ENCODE data around the gene ATP2A1. TPM values are rescaled to one million over a fixed set of nuclear protein-coding genes. Genes with fewer than 3 reads are reported as not detected.

The ATP2A1 gene
- total and polyA plus RNA-seq, 2 of the 8 experiments (the other 6 are each of a cell fraction or from before 2014, with no cell fraction given), result 1.7 to 2.4 TPM

GRCh38 chr16:28924399-28924761 lies 46.1 kb downstream of the ATP2A1 start:
- WGBS, 2 experiments (ENCODE audit: extremely low coverage in 1 of 2, insufficient coverage in 1 of 2, insufficient read length in 1 of 2, insufficient replicate concordance in 2 of 2, low coverage in 1 of 2, low lambda C conversion rate in 2 of 2, missing lambda C conversion rate in 1 of 2), result 3% methylated on average over 14 of the region's 15 CpGs; no CpG with 5 or more reads in 1 of the 2 experiments
- no peak overlapping the region for H2BK120ac ChIP-seq (replicated peaks; ENCODE audit: low read depth, low read length)
- TF ChIP-seq SUZ12 (IDR thresholded peaks at IDR 0.05; ENCODE audit: low read length) (no peak), CEBPB (IDR thresholded peaks at IDR 0.05; ENCODE audit: low read depth, low read length) (no peak), GTF2F1 (IDR thresholded peaks at IDR 0.05; ENCODE audit: borderline replicate concordance, low read depth, low read length) (no peak), KDM4A (IDR thresholded peaks at IDR 0.05; ENCODE audit: low read depth, low read length, severe bottlenecking) (peak; percentile 35), POLR2AphosphoS5 (IDR thresholded peaks at IDR 0.05; ENCODE audit: low read depth, low read length) (peak; percentile 68), SRF (IDR thresholded peaks at IDR 0.05; ENCODE audit: low read depth, low read length) (no peak), CHD1 (IDR thresholded peaks at IDR 0.05; ENCODE audit: low read depth, low read length) (no peak), TAF1 (IDR thresholded peaks at IDR 0.05; ENCODE audit: low read depth, low read length) (peak; percentile 60), FOSL1 (IDR thresholded peaks at IDR 0.05; ENCODE audit: insufficient read depth, low read depth, low read length) (no peak), CTBP2 (IDR thresholded peaks at IDR 0.05; ENCODE audit: borderline replicate concordance, insufficient read depth, insufficient read length, low read length) (no peak), PHF8 (conservative IDR thresholded peaks at IDR 0.05; ENCODE audit: low read depth, low read length) (no peak; the same call in 1 of the 2 replicates), BCL11A (IDR thresholded peaks at IDR 0.05; ENCODE audit: low read depth in 2 of 2, low read length in 2 of 2) (no peak), SIN3A (conservative IDR thresholded peaks at IDR 0.05 in 1 of 2, IDR thresholded peaks at IDR 0.05 in 1 of 2; ENCODE audit: low read depth in 1 of 2, low read length in 2 of 2) (no peak; a peak in 1 of 4 replicates)

More at GRCh38 chr16:28924399-28924761, 46.1 kb downstream of the ATP2A1 start:
- Histone ChIP-seq H2BK12ac (ENCODE audit: low read depth, low read length) (no peak overlapping the region; the same call in 1 of the 2 replicates), H4K8ac (ENCODE audit: extremely low read depth, insufficient read depth, low read length) (peak overlapping the region; percentile 19; the same call in 1 of the 2 replicates), H3K27me3 (replicated peaks in 1 of 4; ENCODE audit: control insufficient read depth in 3 of 4, extremely low read depth in 1 of 4, insufficient read depth in 3 of 4, low read length in 3 of 4) (no peaks in the 10 kb centered on the region), H4K20me1 (replicated peaks in 1 of 2; ENCODE audit: control insufficient read depth in 1 of 2, insufficient read depth in 2 of 2, low read length in 2 of 2) (no peaks in the 10 kb centered on the region), H3K36me3 (ENCODE audit: control insufficient read depth in 2 of 4, insufficient read depth in 4 of 4, low read length in 3 of 4) (peaks cover 0 to 3% (median 0%) of the 10 kb centered on the region in 4 experiments; a peak in 3 of 8 replicates), H3K27ac (ENCODE audit: low read depth, low read length) (peak overlapping the region; percentile 50; the same call in 1 of the 2 replicates), H3K18ac (ENCODE audit: extremely low read depth, low read length) (peak overlapping the region; percentile 15), H2AFZ (ENCODE audit: low read length) (peak overlapping the region; percentile 71), H3K4ac (replicated peaks; ENCODE audit: insufficient read length, low read depth, low read length) (peak overlapping the region; percentile 59), H3K4me2 (ENCODE audit: insufficient read depth in 1 of 2, low read depth in 2 of 2, low read length in 2 of 2) (peak overlapping the region; percentile 80 to 96), H3K9ac (replicated peaks in 1 of 4; ENCODE audit: extremely low read depth in 1 of 4, low read depth in 3 of 4, low read length in 3 of 4) (peak overlapping the region in 3 of 4 experiments; percentile 32 to 49 (median 49); a peak in 5 of 7 replicates), H3K23me2 (ENCODE audit: low read depth, low read length) (peaks cover 13% of the 10 kb centered on the region), H3K4me3 (ENCODE audit: extremely low read depth in 1 of 4, insufficient read depth in 2 of 4, low read depth in 3 of 4, low read length in 4 of 4) (peak overlapping the region; percentile 58 to 80 (median 76)), H3K23ac (ENCODE audit: insufficient read length) (no peak overlapping the region), H3K79me2 (ENCODE audit: control insufficient read depth in 1 of 2, insufficient read depth in 2 of 2, low read length in 2 of 2) (no peaks in the 10 kb centered on the region), H2BK5ac (ENCODE audit: low read depth, low read length) (peak overlapping the region; percentile 92; the same call in 1 of the 2 replicates), H2BK15ac (ENCODE audit: low read length) (peak overlapping the region; percentile 98; the same call in 1 of the 2 replicates), H2AK5ac (ENCODE audit: low read depth, low read length) (no peak overlapping the region), H3K9me3 (ENCODE audit: insufficient read depth in 2 of 2, low read depth in 1 of 2, low read length in 1 of 2) (no peaks in the 10 kb centered on the region), H3K14ac (ENCODE audit: insufficient read length) (no peak overlapping the region), H4K5ac (ENCODE audit: insufficient read length, low read depth, low read length) (peak overlapping the region; percentile 67), H2BK20ac (ENCODE audit: low read length) (no peak overlapping the region), H3K79me1 (ENCODE audit: low read depth, low read length) (no peaks in the 10 kb centered on the region), H3K4me1 (replicated peaks in 1 of 4; ENCODE audit: control insufficient read depth in 3 of 4, insufficient read depth in 4 of 4, low read length in 3 of 4) (peaks cover 0 to 6% (median 0%) of the 10 kb centered on the region in 4 experiments; a peak in 3 of 7 replicates), H4K91ac (replicated peaks; ENCODE audit: insufficient read length, low read length) (peak overlapping the region; percentile 34), H3K56ac (replicated peaks; ENCODE audit: insufficient read length, low read depth, low read length) (peak overlapping the region; percentile 8)
- DNase-seq (ENCODE audit: low read depth in 1 of 2, low spot score in 2 of 2) (no peak), FAIRE-seq (no peak)
- CTCF ChIA-PET (ENCODE audit: partially characterized antibody), result interaction anchor here (0.6 to 3.9 kb wide), 15 partner anchors 8 to 77 kb away, joined by 3 to 31 read pairs (median 4); no protein-coding TSS in a partner anchor
- POLR2A ChIA-PET (ENCODE audit: partially characterized antibody), result interaction anchor here (0.8 to 3.8 kb wide), 12 partner anchors 8 to 61 kb away, joined by 3 to 23 read pairs (median 6); partner anchors contain the start of genes ATP2A1, CD19, NFATC2IP and SH2B1

All from H1 (cell line).